Neural cell (in vitro differentiated cells): ENCODE measurements around the gene SNAPC5.

Experiments
- EP300 ChIP-seq: fragments of 450-650 bp; conservative IDR thresholded peaks from 2 replicates; pipeline ENCODE4 v1.6.1; 2014; ENCODE audit warnings: antibody characterized with exemption, mild to moderate bottlenecking, moderate library complexity; ENCODE audit not compliant: poor library complexity, severe bottlenecking
- EZH2 ChIP-seq: fragments of 200-600, 300-800 bp; shearing (Covaris generic), sonication (generic); IDR thresholded peaks from 2 replicates; pipeline ENCODE4 v1.6.1; 2014; ENCODE audit warnings: antibody characterized with exemption, low read length, borderline replicate concordance, mild to moderate bottlenecking; ENCODE audit not compliant: insufficient read depth, poor library complexity, severe bottlenecking
- MXI1 ChIP-seq: fragments of 450-650 bp; conservative IDR thresholded peaks from 2 replicates; pipeline ENCODE4 v1.6.1; 2014; ENCODE audit warnings: antibody characterized with exemption, mild to moderate bottlenecking; ENCODE audit not compliant: poor library complexity, severe bottlenecking
- POLR2AphosphoS5 ChIP-seq: IDR thresholded peaks from 2 replicates; pipeline ENCODE4 v1.6.1; 2012
- TAF1 ChIP-seq: IDR thresholded peaks from 2 replicates; pipeline ENCODE4 v1.6.1; 2012; ENCODE audit warnings: low read depth
- TF ChIP-seq, protein P1 (sequence below): fragments of 450-650 bp; IDR thresholded peaks from 2 replicates; pipeline ENCODE4 v1.5.1; 2014; ENCODE audit warnings: antibody characterized with exemption, mild to moderate bottlenecking, moderate library complexity; ENCODE audit not compliant: poor library complexity, severe bottlenecking
- TF ChIP-seq, protein P2 (sequence below): IDR thresholded peaks from 2 replicates; pipeline ENCODE4 v1.6.1; 2012; ENCODE audit warnings: borderline replicate concordance

DNA sequence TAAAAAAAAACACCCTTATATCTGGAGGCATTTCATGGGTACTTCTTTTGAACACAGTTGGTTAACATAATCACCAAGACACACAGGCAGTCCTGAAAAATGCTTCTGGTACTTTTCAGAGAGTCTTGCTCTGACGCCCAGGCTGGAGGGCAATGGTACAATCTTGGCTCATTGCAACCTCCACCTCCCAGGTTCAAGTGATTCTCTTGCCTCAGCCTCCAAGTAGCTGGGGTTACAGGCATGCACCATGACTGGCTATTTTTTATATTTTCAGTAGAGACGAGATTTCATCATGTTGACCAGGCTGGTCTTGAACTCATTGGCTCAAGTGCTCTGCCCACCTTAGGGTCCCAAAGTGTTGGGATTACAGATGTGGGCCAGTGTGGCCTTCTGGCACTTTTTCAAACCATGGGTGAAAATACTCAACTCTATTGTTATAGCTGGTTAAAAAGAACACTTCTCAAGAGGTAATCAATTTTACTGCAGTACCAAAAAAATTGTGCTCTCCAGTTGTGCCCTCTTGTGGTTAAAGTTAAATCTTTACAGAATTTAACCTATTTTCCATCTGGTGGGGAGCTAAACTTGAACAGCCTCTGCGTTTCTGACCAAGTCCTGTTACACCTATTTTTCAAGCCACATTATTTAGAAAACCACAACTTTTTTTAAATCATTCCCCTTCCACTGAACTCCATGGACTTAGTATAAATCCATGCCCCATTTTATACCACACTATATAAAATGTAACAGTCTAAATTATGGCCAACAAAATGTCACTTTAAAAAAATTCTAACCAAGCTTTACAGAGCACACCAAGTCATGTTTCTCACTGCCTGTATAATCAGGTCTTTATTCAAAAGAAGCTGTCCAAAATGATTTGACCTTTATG is 1.2 kb upstream of the SNAPC5 start:
- TF ChIP-seq, protein P1, sequence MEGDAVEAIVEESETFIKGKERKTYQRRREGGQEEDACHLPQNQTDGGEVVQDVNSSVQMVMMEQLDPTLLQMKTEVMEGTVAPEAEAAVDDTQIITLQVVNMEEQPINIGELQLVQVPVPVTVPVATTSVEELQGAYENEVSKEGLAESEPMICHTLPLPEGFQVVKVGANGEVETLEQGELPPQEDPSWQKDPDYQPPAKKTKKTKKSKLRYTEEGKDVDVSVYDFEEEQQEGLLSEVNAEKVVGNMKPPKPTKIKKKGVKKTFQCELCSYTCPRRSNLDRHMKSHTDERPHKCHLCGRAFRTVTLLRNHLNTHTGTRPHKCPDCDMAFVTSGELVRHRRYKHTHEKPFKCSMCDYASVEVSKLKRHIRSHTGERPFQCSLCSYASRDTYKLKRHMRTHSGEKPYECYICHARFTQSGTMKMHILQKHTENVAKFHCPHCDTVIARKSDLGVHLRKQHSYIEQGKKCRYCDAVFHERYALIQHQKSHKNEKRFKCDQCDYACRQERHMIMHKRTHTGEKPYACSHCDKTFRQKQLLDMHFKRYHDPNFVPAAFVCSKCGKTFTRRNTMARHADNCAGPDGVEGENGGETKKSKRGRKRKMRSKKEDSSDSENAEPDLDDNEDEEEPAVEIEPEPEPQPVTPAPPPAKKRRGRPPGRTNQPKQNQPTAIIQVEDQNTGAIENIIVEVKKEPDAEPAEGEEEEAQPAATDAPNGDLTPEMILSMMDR, result peak; percentile 58
- TF ChIP-seq EZH2, result no peak
- no peak for TF ChIP-seq POLR2AphosphoS5
- TF ChIP-seq EP300, result no peak
- TF ChIP-seq TAF1, result no peak
- TF ChIP-seq, protein P2, sequence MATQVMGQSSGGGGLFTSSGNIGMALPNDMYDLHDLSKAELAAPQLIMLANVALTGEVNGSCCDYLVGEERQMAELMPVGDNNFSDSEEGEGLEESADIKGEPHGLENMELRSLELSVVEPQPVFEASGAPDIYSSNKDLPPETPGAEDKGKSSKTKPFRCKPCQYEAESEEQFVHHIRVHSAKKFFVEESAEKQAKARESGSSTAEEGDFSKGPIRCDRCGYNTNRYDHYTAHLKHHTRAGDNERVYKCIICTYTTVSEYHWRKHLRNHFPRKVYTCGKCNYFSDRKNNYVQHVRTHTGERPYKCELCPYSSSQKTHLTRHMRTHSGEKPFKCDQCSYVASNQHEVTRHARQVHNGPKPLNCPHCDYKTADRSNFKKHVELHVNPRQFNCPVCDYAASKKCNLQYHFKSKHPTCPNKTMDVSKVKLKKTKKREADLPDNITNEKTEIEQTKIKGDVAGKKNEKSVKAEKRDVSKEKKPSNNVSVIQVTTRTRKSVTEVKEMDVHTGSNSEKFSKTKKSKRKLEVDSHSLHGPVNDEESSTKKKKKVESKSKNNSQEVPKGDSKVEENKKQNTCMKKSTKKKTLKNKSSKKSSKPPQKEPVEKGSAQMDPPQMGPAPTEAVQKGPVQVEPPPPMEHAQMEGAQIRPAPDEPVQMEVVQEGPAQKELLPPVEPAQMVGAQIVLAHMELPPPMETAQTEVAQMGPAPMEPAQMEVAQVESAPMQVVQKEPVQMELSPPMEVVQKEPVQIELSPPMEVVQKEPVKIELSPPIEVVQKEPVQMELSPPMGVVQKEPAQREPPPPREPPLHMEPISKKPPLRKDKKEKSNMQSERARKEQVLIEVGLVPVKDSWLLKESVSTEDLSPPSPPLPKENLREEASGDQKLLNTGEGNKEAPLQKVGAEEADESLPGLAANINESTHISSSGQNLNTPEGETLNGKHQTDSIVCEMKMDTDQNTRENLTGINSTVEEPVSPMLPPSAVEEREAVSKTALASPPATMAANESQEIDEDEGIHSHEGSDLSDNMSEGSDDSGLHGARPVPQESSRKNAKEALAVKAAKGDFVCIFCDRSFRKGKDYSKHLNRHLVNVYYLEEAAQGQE, result no peak
- no peak for TF ChIP-seq MXI1
